Retinal pigment epithelial cell (primary cell): ENCODE measurements around the gene CTU2.

ENCODE experiments used
- DNase-seq: peaks from one replicate; pipeline ENCODE4 v3.0.0-alpha.2; 2010; ENCODE audit warnings: low read depth
- H3K4me3 ChIP-seq: 2 replicates; pipeline ENCODE4 v1.5.1; 2011; ENCODE audit warnings: mild to moderate bottlenecking, low read length, control low read depth, moderate library complexity
- CTCF ChIP-seq: conservative IDR thresholded peaks from 2 replicates; pipeline ENCODE4 v1.5.1; 2011; ENCODE audit warnings: low read depth, low read length, control low read depth, inconsistent platforms

Gene CTU2

GRCh38 chr16:88720396-88720970 is 14.2 kb downstream of the CTU2 start:
- no peak overlapping the region for H3K4me3 ChIP-seq
- no peak for TF ChIP-seq CTCF
- DNase-seq: no peak

- no peak for TF ChIP-seq CTCF
- H3K4me3 ChIP-seq: no peak overlapping the region
- DNase-seq: no peak
Measured at GRCh38 chr16:88721236-88721635, 14.9 kb downstream of the CTU2 start.

- no peak for DNase-seq
- TF ChIP-seq CTCF: no peak
- no peak overlapping the region for H3K4me3 ChIP-seq
Measured at GRCh38 chr16:88721815-88722755, 15.8 kb downstream of the CTU2 start.

GRCh38 chr16:88722784-88723506 is 16.6 kb downstream of the CTU2 start:
- TF ChIP-seq CTCF: no peak
- H3K4me3 ChIP-seq: no peak overlapping the region
- DNase-seq: no peak

- H3K4me3 ChIP-seq: no peak overlapping the region
- DNase-seq: no peak
- no peak for TF ChIP-seq CTCF
Measured at GRCh38 chr16:88723507-88723887, 17.2 kb downstream of the CTU2 start.

GRCh38 chr16:88723911-88724310 is 17.6 kb downstream of the CTU2 start:
- DNase-seq: no peak
- no peak overlapping the region for H3K4me3 ChIP-seq
- TF ChIP-seq CTCF: no peak
